Measurements from ENCODE around the gene ZNF608.

Gene ZNF608

GRCh38 chr5:124736805-124737188 lies 9.6 kb downstream of the ZNF608 start:
- no peak for DNase-seq

DNA sequence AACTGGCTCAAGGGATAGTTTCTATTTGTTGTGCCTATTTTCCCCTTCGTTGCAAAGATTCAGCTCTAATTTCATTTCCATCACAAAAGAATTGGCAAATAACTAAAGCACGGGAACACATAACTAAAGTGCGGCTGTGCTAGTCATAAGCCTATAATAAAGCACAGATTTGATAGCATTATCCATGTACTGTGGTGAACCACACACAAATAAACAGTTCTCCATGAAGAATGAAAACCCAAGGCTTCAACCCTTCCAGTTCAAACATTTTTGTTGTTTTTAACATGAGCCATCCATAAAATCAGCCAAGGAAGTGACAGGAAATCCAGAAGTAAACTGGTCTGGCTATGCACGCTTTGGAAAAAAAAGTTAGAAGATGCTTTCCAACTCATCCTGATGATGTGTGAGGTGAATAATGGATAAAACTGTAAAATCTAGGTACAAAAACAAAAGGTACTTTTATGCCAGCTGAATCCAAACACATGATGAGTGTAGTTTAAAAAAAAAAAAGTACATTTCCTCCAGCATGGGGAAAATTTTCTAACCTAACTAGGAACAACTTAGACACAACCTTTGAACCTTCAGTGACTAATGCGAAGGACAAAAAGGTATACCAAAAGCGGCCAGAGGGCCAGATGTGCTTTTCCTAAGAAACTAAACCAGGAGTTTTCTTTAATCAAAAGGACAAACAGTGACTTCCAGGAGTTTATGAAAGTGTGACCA lies 10.2 kb downstream of the ZNF608 start:
- no peak for DNase-seq

DNA sequence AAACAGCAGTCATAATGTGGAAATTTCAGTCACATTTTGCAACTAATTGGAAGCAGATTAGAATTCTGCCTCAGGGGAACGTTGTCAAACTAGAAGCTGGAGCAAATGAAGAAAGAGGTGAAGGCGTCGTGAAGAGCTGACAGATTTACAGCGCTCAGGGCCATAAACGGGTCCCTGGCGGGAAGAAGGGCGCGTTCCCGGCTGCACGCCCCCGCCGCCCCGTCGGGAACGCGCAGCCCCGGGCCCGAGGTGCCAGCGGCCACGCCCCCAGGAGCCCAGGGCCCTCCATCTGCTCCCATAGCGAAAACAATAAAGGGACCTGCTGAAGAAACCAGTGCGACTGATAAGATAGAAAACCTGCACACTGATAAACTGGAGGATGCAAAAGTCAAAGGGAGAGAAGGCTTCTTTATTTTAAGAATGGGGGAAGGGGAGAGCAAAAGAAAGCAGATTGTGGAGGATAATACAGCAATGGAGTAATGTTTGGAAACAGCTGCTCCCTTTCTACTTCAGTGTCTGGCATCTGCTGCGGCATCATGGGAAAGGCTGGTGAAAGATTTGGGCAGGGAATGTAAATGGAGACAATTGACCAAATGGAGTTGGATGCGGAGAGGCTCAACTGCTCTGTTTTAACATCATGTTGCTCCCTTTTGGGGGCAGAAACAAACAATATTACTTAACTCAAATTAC lies 11.1 kb downstream of the ZNF608 start:
- no peak for DNase-seq

DNA sequence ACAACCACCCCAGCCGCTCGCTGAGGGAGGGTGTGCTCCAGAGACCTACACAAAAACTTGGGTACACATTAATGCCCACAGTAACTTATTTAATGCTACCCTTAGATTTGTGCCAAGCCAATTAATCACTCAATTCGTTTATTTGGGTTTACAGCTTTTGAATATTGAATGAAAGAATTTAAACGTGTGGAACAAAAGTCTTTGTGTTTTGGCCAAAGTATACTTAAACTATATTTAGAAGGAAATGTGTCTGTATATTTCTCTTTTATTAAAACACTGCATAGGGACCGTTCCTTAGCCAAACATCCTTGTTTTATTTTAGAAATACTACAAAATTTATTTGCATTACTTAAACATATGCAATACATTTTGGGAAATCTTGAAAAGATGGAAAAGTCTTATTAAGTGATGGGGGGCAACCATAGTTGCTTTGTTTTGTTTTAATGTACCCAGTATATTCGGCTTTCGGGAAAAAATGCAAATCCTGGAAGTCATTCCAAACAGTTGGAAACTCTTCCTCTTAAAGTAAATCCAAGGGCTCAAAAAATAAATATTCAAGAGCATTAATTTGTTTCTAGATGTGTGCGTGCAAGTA lies 11.8 kb downstream of the ZNF608 start:
- no peak for DNase-seq

GRCh38 chr5:124733329-124733650 lies 13.1 kb downstream of the ZNF608 start:
- DNase-seq = no peak

- DNase-seq = no peak
These were observed 13.8 kb downstream of the ZNF608 start for GRCh38 chr5:124732428-124733328.

GRCh38 chr5:124730381-124730780 lies 16.1 kb downstream of the ZNF608 start:
- DNase-seq = no peak

GRCh38 chr5:124729720-124730359 lies 16.6 kb downstream of the ZNF608 start:
- DNase-seq = no peak

DNA sequence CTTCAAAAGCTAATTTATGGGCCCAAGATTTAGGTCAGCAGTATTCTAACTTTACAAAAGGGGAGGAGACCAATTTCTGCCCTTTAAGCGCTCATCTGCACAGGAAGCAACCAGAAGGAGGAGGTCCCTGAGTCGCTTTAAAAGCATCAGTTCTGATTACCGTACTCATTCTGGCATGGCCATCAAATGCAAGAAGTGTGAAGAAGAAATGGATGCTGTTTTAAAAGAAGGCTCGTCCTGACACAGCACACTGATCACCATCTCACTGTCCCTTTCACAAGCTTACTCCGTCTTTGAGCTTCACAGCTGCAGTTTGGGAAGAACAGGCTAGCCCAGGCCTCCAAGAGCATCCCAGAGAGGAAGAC lies 17.5 kb downstream of the ZNF608 start:
- DNase-seq = no peak

DNA sequence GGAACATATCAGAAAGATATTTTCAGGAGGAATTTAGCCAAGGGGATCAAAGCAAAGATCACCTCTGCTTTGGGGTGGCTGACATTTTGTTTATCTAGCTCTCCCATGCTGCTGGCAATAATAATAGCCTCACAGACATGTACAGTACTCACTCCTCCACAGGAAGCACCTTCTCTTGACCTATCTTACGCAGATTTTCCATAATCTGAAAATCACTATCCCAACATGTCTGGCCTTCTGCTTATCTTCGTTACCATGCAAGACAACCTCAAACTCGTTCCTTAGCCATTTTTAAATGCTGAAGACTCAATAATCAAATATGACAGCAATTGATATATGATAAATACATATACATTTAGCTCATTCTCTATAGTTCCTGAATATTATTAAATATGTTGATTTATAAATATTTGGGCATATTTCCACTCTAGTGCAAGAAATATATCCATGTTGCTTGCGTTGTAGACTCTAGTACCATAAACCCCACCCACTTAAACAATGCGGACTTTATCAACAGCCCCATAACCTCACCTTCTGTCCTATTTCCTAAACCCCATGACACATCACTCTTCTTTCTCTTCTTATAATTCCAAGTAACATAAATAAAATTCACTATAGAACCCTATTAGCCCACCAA lies 18.0 kb downstream of the ZNF608 start:
- DNase-seq = no peak

- no peak for DNase-seq
These were observed 19.6 kb downstream of the ZNF608 start for GRCh38 chr5:124726631-124727362.

- no peak for DNase-seq
These were observed 20.7 kb downstream of the ZNF608 start for GRCh38 chr5:124725622-124726258.

GRCh38 chr5:124725040-124725434 lies 21.4 kb downstream of the ZNF608 start:
- DNase-seq = no peak

DNA sequence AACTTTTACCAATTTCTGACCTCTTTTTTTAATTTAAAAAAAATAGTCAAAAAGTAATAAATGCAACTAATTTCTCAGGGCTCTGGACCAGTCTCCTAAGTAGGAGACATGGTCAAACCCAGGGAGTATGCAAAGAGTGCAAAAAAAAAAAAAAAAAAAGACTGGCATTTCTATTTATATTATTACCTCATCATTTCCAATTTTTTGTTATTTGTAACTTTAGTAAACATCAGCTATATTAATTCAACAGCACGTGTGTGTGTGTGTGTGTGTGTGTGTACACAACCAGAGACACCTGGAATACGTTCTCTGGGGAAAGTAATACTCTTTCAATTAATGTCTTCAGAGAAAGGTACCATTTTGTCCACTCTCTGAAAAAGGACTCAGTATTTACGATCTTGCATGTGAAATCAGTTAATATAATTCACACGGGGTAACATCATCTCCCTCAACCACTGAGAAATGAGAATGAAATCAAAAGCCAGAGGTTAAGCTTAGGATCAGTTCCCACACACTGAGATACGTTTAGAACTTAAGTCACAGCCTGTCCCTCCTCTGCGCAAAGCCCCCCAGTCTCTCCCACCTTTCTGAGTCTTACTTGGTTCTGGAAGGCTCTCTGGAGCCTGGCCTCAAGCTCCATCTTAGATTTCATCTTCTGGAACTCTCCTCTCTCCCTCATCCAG lies 21.9 kb downstream of the ZNF608 start:
- no peak for DNase-seq

DNA sequence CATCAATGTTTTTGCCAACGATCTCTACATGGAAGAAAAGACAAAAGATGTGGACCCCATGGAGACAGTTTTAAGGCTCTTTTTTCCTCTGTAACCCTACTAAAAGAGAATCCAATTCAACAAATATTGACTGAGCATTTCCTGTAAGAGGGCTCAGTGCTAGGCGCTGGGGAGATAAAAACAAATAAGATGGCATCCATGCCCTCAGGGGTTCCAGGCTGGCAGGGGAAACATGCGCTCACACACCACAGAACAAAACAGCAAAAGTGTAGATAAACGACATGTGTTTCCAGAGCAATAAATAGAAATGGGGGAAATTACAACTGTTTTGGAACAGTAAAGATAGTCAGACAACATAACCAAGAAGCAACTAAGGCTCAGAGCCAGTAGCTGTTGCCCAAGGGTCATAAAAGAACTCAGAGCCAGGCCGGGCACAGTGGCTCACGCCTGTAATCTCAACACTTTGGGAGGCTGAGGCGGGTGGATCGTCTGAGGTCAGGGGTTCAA lies 25.2 kb downstream of the ZNF608 start:
- no peak for DNase-seq

GRCh38 chr5:124720593-124720992 lies 25.8 kb downstream of the ZNF608 start:
- no peak for DNase-seq

DNA sequence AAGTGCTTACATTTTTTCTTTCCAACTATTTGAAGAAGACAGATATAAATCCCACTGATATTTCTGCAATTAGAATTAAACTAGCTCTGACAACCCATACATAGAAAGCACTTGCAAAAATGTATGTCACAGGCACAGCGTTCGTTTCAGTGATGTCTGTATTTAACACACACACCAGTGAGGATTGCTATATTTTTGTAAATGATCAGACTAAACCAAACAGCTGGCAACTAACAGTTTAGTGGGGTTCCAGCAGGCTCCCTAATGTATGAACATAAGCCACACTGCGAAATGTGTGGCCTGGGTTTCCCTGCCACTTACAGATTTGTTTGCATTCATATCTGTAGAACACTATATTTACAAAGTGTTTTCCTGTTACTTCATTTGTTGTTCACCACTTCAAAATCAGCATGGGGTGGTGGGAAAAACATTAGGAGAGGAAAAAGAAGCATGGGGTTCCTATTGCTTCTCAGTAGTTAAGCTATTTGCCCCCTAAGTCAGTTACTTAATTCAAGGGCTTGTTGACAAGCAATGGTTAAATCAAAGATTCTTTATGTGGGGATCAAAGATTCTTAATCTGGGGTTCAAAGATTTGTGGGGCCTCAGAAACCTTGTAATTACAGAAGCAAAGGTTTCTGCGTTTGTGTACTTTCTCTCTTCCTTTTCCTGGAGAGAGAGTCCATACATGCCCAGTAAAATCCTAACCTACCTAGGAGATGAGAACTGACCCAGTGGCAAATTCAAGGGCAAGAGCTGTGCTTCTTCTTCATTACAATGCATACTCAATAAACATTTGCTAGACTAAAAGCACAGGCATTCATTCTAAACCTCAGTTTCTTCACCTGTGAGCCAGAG lies 27.1 kb downstream of the ZNF608 start:
- DNase-seq = no peak

GRCh38 chr5:124718380-124718789 lies 28.1 kb downstream of the ZNF608 start:
- DNase-seq = peak; percentile 74

DNA sequence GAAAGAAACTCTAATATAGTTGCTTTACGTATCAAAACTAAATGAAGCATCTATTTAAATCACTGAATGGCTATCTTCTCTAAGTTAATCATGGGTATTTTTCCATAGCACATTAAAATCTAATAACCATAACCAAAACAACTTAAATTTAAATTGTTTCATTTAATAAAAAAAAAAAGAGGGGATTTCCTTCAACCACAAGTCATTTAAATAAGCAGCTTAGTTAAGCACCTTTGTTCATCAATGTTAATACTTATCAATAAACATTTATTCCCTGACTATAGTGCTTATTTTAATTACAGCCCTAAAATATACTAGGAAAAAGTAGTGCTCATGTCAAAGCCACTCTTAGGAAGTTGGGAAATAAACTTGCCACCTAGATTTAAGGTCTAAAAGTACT lies 30.3 kb downstream of the ZNF608 start:
- no peak for DNase-seq
